Liver (tissue), 3 donors: ENCODE data around the gene PARP4.

ENCODE experiments used
- CTCF ChIP-seq: fragments of 150-350 bp; IDR thresholded peaks from 2 replicates; pipeline ENCODE4 v1.5.1; 2017; ENCODE audit warnings: improper control_type of control experiment, low read depth, low read length; ENCODE audit not compliant: missing input control
- FOXA1 ChIP-seq: IDR thresholded peaks from 2 replicates; pipeline ENCODE4 v1.6.1; 2016; ENCODE audit warnings: antibody characterized with exemption
- GABPA ChIP-seq, 2 donors: IDR thresholded peaks in 1 of 2; conservative IDR thresholded peaks in 1 of 2; 2 replicates each; pipeline ENCODE4 v1.6.1; 2016; ENCODE audit warnings: antibody characterized with exemption in 2 of 2, mild to moderate bottlenecking in 1 of 2, moderate library complexity in 1 of 2
- MAX ChIP-seq: IDR thresholded peaks from 2 replicates; pipeline ENCODE4 v1.6.1; 2016; ENCODE audit warnings: antibody characterized with exemption
- RAD21 ChIP-seq, 2 donors: IDR thresholded peaks; 2 replicates each; pipeline ENCODE4 v1.6.1; 2016; ENCODE audit warnings: antibody characterized with exemption in 2 of 2, mild to moderate bottlenecking in 2 of 2
- REST ChIP-seq: IDR thresholded peaks from 2 replicates; pipeline ENCODE4 v1.6.1; 2016; ENCODE audit warnings: antibody characterized with exemption, mild to moderate bottlenecking
- SP1 ChIP-seq: IDR thresholded peaks from 2 replicates; pipeline ENCODE4 v1.6.1; 2018; ENCODE audit warnings: antibody characterized with exemption, mild to moderate bottlenecking
- TAF1 ChIP-seq: conservative IDR thresholded peaks from 2 replicates; pipeline ENCODE4 v1.6.1; 2016; ENCODE audit warnings: antibody characterized with exemption, mild to moderate bottlenecking
- YY1 ChIP-seq: IDR thresholded peaks from 2 replicates; pipeline ENCODE4 v1.6.1; 2016; ENCODE audit warnings: antibody characterized with exemption, mild to moderate bottlenecking
- donor health status: healthy.
- donor health status: healthy.

GRCh38 chr13:24489721-24490120 lies 22.9 kb downstream of the PARP4 start:
- TF ChIP-seq RAD21 (IDR thresholded peaks at IDR 0.05) (no peak), CTCF (no peak), MAX (no peak), SP1 (no peak), GABPA (IDR thresholded peaks at IDR 0.05 in 1 of 2, conservative IDR thresholded peaks at IDR 0.05 in 1 of 2) (no peak), FOXA1 (no peak), YY1 (no peak), TAF1 (no peak), REST (no peak)
